ENCODE results near the gene P4HA3. TPM values are rescaled to one million over a fixed set of nuclear protein-coding genes. Genes with fewer than 3 reads are reported as not detected.

P4HA3 gene
- total RNA-seq, 1 experiment from 2014 or later: 0.13 TPM

- Mint-ChIP-seq H3K9me3 (peaks cover 19% of the 10 kb centered on the region), H3K4me1 (no peaks in the 10 kb centered on the region), H3K27me3 (ENCODE audit: low read depth) (peaks cover 17% of the 10 kb centered on the region), H3K27ac (no peak overlapping the region), H3K4me3 (no peak overlapping the region), H3K36me3 (peaks cover 9% of the 10 kb centered on the region; the same call in 1 of the 2 replicates)
- POLR2A ChIA-PET: no interaction called here
- CTCF ChIA-PET: interaction anchor here (1.0 to 1.4 kb wide), 4 partner anchors 9 to 131 kb away, joined by 3 to 7 read pairs (median 4); no protein-coding TSS in a partner anchor
- ATAC-seq (no peak), DNase-seq (ENCODE audit: low spot score) (no peak)
- TF ChIP-seq SMAD4 (CRISPR knock-in tag; IDR thresholded peaks at IDR 0.05) (no peak), USF1 (CRISPR knock-in tag; IDR thresholded peaks at IDR 0.05) (no peak), NFYB (CRISPR knock-in tag; conservative IDR thresholded peaks at IDR 0.05; ENCODE audit: low read depth) (no peak), OVOL2 (CRISPR knock-in tag; IDR thresholded peaks at IDR 0.05; ENCODE audit: borderline replicate concordance) (no peak), HMGXB4 (CRISPR knock-in tag; IDR thresholded peaks at IDR 0.05) (no peak), ARID4B (CRISPR knock-in tag; IDR thresholded peaks at IDR 0.05; ENCODE audit: borderline replicate concordance) (no peak), EMX1 (CRISPR knock-in tag; IDR thresholded peaks at IDR 0.05) (no peak), TEAD1 (CRISPR knock-in tag; IDR thresholded peaks at IDR 0.05) (no peak), GRHL2 (CRISPR knock-in tag; IDR thresholded peaks at IDR 0.05; ENCODE audit: insufficient replicate concordance, severe bottlenecking) (no peak), ATF6 (CRISPR knock-in tag; IDR thresholded peaks at IDR 0.05) (no peak)
Observed at GRCh38 chr11:74318241-74318932, 6.9 kb upstream of the P4HA3 start.

GRCh38 chr11:74316772-74317505, 5.5 kb upstream of the P4HA3 start:
- POLR2A ChIA-PET: no interaction called here
- peaks cover 5% of the 10 kb centered on the region for H3K4me1 Mint-ChIP-seq
- DNase-seq (ENCODE audit: low spot score) (no peak), ATAC-seq (no peak)
- H3K9me3 Mint-ChIP-seq: peaks cover 19% of the 10 kb centered on the region
- H3K27ac Mint-ChIP-seq: no peak overlapping the region
- H3K36me3 Mint-ChIP-seq: peaks cover 9% of the 10 kb centered on the region; the same call in 1 of the 2 replicates
- CTCF ChIA-PET: no interaction called here
- H3K27me3 Mint-ChIP-seq (ENCODE audit: low read depth): peaks cover 31% of the 10 kb centered on the region
- no peak overlapping the region for H3K4me3 Mint-ChIP-seq
- TF ChIP-seq USF1 (CRISPR knock-in tag; IDR thresholded peaks at IDR 0.05) (no peak), PRDM15 (CRISPR knock-in tag; IDR thresholded peaks at IDR 0.05) (no peak), ZSCAN18 (CRISPR knock-in tag; IDR thresholded peaks at IDR 0.05) (no peak), ZNF416 (CRISPR knock-in tag; IDR thresholded peaks at IDR 0.05) (no peak), OVOL2 (CRISPR knock-in tag; IDR thresholded peaks at IDR 0.05; ENCODE audit: borderline replicate concordance) (no peak), FOXK1 (CRISPR knock-in tag; IDR thresholded peaks at IDR 0.05) (no peak), NR1H2 (CRISPR knock-in tag; IDR thresholded peaks at IDR 0.05) (no peak)
